ENCODE data around the gene ABCC8. TPM values are rescaled to one million over a fixed set of nuclear protein-coding genes. Genes with fewer than 3 reads are reported as not detected.
"Not testable (repeated sequence)": the region's sequence is repeated elsewhere in the genome, so short reads cannot be mapped to it uniquely, and the experiment has no call there.

Gene ABCC8
- total RNA-seq, 1 donor: 0.27 TPM

- DNase-seq (ENCODE audit: low read depth in 2 of 3, low spot score in 2 of 3): no peak
These were observed 42.5 kb downstream of the ABCC8 start for GRCh38 chr11:17434108-17434507.

- DNase-seq (ENCODE audit: low read depth in 2 of 3, low spot score in 2 of 3): no peak
These were observed 44.6 kb downstream of the ABCC8 start for GRCh38 chr11:17432002-17432401.

GRCh38 chr11:17431139-17431538 lies 45.5 kb downstream of the ABCC8 start:
- no peak for DNase-seq (ENCODE audit: low read depth in 2 of 3, low spot score in 2 of 3)

GRCh38 chr11:17430616-17431015 lies 46.0 kb downstream of the ABCC8 start:
- no peak for DNase-seq (ENCODE audit: low read depth in 2 of 3, low spot score in 2 of 3)

- DNase-seq (ENCODE audit: low read depth in 2 of 3, low spot score in 2 of 3): no peak
These were observed 47.7 kb downstream of the ABCC8 start for GRCh38 chr11:17428925-17429324.

GRCh38 chr11:17428261-17428660 lies 48.4 kb downstream of the ABCC8 start:
- no peak for DNase-seq (ENCODE audit: low read depth in 2 of 3, low spot score in 2 of 3)

- DNase-seq (ENCODE audit: low read depth in 2 of 3, low spot score in 2 of 3): not testable (repeated sequence)
These were observed 50.4 kb downstream of the ABCC8 start for GRCh38 chr11:17426233-17426632.

GRCh38 chr11:17423533-17424310 lies 52.9 kb downstream of the ABCC8 start:
- no peak for DNase-seq (ENCODE audit: low read depth in 2 of 3, low spot score in 2 of 3)

GRCh38 chr11:17421781-17422180 lies 54.9 kb downstream of the ABCC8 start:
- DNase-seq (ENCODE audit: low read depth in 2 of 3, low spot score in 2 of 3): no peak

GRCh38 chr11:17418444-17419081 lies 58.1 kb downstream of the ABCC8 start:
- no peak for DNase-seq (ENCODE audit: low read depth in 2 of 3, low spot score in 2 of 3)

GRCh38 chr11:17416492-17416891 lies 60.2 kb downstream of the ABCC8 start:
- DNase-seq (ENCODE audit: low read depth in 2 of 3, low spot score in 2 of 3): no peak

GRCh38 chr11:17415523-17416104 lies 61.0 kb downstream of the ABCC8 start:
- no peak for DNase-seq (ENCODE audit: low read depth in 2 of 3, low spot score in 2 of 3)

- DNase-seq (ENCODE audit: low read depth in 2 of 3, low spot score in 2 of 3): no peak
These were observed 61.7 kb downstream of the ABCC8 start for GRCh38 chr11:17414992-17415391.

GRCh38 chr11:17414317-17414737 lies 62.3 kb downstream of the ABCC8 start:
- DNase-seq (ENCODE audit: low read depth in 2 of 3, low spot score in 2 of 3): no peak

GRCh38 chr11:17413414-17414316 lies 63.0 kb downstream of the ABCC8 start:
- DNase-seq (ENCODE audit: low read depth in 2 of 3, low spot score in 2 of 3): no peak

- no peak for DNase-seq (ENCODE audit: low read depth in 2 of 3, low spot score in 2 of 3)
These were observed 64.0 kb downstream of the ABCC8 start for GRCh38 chr11:17412488-17413180.

- no peak for DNase-seq (ENCODE audit: low read depth in 2 of 3, low spot score in 2 of 3)
These were observed 65.2 kb downstream of the ABCC8 start for GRCh38 chr11:17411418-17411817.

GRCh38 chr11:17410606-17411379 lies 65.9 kb downstream of the ABCC8 start:
- DNase-seq (ENCODE audit: low read depth in 2 of 3, low spot score in 2 of 3): no peak

GRCh38 chr11:17408641-17409040 lies 68.0 kb downstream of the ABCC8 start:
- DNase-seq (ENCODE audit: low read depth in 2 of 3, low spot score in 2 of 3): no peak

GRCh38 chr11:17408026-17408425 lies 68.6 kb downstream of the ABCC8 start:
- no peak for DNase-seq (ENCODE audit: low read depth in 2 of 3, low spot score in 2 of 3)
